Left lobe of liver (tissue), 2 donors: ENCODE measurements around the gene GRIP2. TPM values are rescaled to one million over a fixed set of nuclear protein-coding genes. Genes with fewer than 3 reads are reported as not detected.
A peak's percentile ranks its signal among the peaks of the same experiment; 100 is the strongest.
"Not testable (repeated sequence)": the region's sequence is repeated elsewhere in the genome, so short reads cannot be mapped to it uniquely, and the experiment has no call there.

Experiments used
- ATAC-seq: fragments of 200-7000 bp; cut with Tn5 transposase; one replicate; pipeline ENCODE4 v1.9.1; 2020; ENCODE audit warnings: mild to moderate bottlenecking, moderate library complexity
- DNase-seq: peaks from one replicate; pipeline ENCODE4 v3.0.0-alpha.2; 2020; ENCODE audit warnings: low spot score
- total RNA-seq: library from RNA; stranded (reverse); gene quantifications from one replicate; pipeline ENCODE4 v1.2.1, GENCODE V29; 2021
- donor health status: DM: no; HTN: no; CAD: no; lungs with moderate emphysema.
- donor health status: DM: no; HTN: yes; CAD: no.

Gene GRIP2
- total RNA-seq, 1 donor from 2014 or later, result 0.40 TPM

DNA sequence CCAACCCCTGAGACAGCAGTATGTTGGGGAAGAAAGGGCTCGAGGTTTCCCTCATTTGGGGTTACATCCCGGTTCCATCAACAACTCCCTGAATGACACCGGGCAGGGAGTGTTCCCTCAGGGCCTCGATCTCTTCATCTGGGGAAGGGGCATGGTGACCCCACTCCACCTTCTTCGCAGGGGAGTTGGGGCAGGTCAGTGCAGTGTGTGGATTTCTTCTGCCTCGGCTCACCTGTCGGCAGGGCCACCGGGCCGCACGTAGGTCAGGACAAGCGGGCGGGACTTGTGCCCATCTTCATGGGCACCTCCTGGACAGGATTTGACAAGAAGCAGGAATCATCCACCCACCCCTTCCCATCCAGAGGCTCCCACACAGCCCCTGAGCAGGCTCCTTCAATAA is 17.4 kb downstream of the GRIP2 start:
- ATAC-seq (no peak), DNase-seq (no peak)

DNA sequence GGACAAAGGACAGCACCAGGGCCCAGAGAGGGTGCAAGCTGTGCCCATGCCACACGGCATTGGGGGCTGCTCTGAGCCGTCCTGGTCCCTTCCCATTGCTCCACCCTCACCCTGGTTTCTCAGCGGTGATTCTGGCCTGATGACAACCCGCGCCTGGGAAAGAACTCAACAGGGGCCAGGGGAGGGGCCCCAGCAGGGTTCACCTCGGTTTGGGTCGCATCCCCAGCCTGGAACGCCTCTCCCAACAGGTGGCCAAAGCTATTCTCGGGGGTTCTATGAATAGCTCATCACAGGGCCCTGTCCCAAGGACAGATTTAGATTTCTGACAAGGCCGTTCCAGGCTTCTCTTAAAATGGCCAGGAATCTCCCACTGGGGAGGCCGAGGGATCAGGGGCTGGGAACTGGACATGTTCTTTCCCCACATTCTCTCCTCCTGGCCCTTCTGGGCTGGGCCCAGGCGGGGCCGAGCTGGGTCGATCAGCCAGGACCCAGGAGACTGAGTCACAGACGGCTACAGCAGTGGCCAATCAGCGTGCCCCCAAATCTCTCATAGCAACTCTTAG is 17.9 kb downstream of the GRIP2 start:
- ATAC-seq, result no peak

GRCh38 chr3:14521611-14522010 is 18.5 kb downstream of the GRIP2 start:
- DNase-seq (no peak), ATAC-seq (no peak)

More for the DNA sequence above, 17.9 kb downstream of the GRIP2 start:
- DNase-seq, result no peak

DNA sequence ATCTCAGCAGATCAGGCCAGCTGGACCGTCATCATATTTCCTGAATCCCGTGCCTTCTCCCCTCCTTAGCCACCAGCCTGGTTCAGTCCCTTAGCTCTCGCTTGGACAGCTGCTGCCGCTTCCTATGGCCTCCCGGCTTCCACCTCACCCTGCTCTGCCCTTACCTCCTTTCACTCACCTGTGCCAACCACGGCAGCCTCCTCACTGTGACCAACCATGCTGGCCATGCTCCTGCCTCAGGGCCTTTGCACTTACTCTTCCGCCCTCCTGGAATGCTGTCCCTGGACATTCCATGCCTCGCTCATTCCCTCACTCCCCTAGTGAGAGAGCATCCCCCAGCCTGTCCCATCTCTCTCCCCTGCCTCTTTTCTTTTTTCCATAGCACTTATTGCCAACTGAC is 19.2 kb downstream of the GRIP2 start:
- DNase-seq, result no peak
- ATAC-seq, result no peak

- DNase-seq, result no peak
Observed at GRCh38 chr3:14520149-14520548, 20.0 kb downstream of the GRIP2 start.

DNA sequence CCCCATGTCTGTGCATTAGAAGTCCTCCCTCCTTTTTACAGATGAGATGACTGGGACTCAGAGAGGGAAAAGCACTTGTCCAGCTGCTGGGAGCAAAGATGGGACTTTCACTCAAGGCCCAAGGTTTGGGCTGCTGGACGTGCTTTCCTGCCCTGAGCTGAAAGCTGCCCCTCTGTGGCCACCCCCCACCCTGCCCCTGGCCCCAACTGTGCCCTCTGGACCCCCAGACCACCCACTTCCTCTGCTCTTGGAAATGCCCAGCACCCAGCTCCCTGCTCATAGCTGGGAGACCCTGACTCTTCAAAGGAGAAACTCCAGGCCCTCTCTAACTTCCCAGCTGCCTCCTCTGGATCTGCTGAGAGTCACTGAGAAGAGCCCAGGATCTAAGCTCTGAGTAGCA is 20.7 kb downstream of the GRIP2 start:
- no peak for DNase-seq
- no peak for ATAC-seq

More at GRCh38 chr3:14520149-14520548, 20.0 kb downstream of the GRIP2 start:
- no peak for ATAC-seq

DNA sequence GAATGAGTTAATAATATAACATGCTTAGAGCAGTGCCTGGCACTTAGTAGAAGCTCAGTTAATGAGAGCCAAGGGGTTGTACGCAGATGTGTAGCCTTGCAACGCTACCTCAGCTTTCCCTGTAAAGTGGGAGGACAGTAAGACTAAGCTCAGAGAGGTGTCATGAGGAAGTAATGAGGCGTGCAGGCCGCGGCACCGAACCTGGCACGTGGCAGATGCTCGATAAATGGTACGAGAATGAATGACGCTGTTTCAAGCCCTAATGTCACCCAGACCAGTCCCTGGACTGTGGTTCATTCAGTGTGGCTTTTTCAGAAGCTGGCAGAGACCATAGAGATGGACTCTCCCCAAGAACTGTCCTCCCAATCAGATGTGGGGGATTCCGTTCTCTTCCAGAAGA is 21.2 kb downstream of the GRIP2 start:
- DNase-seq, result no peak
- no peak for ATAC-seq

DNA sequence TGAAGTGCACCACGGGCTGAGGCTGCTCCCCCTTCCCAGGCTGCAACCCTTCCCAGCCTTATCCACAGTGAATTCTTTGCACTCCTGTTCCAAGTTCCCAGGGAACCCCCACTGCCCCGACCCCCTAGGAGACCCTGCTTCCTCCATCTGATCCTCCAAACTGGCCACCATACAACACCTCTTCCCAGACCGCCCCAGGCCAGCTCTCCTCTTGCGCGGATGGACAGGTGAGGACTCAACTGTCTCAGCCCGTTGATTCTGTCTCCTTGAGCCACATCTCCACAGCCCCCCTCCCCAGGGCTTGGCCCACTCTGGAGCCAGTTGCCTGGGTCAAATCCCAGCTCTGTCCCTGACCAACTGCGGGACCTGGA is 21.7 kb downstream of the GRIP2 start:
- no peak for DNase-seq
- no peak for ATAC-seq

DNA sequence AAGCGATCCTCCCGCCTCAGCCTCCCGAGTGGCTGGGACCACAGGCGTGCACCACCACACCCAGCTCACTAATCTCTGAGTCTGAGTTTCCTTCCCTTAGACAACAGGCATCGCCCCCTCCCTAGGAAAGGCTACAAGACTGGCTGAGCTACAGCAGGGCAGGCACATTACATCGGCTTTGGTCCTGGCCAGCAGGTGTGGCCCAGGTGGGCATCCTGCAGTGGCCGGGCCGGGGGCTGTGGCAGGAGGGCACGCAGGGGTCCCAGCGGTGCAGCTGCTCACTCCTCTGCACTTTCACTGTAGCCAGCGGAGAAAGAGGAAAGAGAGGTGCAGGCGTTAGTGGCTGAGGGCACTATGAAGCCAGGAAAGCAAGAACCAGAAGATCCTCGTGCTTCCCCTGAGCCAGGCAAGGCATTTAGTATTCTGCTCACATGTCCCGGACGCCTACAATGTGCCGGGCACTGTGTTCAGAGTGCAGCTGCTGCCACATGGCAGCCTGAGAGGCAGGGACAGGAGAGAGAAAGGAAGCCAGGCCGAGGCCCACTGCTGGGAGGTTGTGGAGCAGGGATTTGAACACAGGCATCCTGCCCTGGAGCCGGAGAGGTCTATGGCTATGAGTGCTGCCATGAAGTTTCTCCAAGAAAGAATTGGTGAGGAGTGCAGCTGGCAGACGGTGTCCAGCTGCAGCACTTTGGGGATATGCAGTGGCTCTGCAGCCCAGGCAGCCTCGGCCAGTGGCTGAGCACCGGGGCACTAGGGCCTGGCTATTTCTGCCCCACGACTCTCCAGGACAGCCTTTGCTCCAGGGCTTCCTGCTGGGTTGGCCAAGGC is 22.3 kb downstream of the GRIP2 start:
- no peak for ATAC-seq
- DNase-seq, result no peak

- no peak for DNase-seq
- ATAC-seq, result no peak
Observed at GRCh38 chr3:14516738-14517345, 23.3 kb downstream of the GRIP2 start.

GRCh38 chr3:14515526-14515925 is 24.6 kb downstream of the GRIP2 start:
- not testable (repeated sequence) for DNase-seq, ATAC-seq

DNA sequence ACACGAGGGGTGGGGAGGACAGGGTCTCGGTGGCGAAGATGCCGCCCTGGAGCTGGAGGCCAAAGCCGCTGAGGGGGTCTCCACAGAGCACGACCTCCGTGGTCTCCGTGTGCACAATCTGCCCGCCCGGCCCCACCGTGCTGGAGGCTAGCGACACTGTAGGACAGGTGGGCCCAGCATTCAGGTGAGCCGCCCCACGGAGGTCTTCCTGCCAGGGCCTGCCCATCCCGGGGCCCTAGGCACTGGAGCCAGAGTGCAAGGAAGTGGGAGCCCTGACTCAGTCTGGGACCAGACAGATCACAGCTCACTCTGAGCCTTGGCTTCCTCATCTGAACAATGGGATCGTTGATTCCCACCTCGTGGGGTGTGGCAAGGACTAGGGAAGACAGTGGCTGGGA is 25.8 kb downstream of the GRIP2 start:
- DNase-seq, result no peak
- ATAC-seq, result no peak

- ATAC-seq (no peak), DNase-seq (no peak)
Observed at GRCh38 chr3:14513566-14514322, 26.4 kb downstream of the GRIP2 start.

GRCh38 chr3:14512942-14513327 is 27.2 kb downstream of the GRIP2 start:
- DNase-seq (no peak), ATAC-seq (no peak)

GRCh38 chr3:14512281-14512941 is 27.7 kb downstream of the GRIP2 start:
- no peak for ATAC-seq
- no peak for DNase-seq

GRCh38 chr3:14511623-14512280 is 28.4 kb downstream of the GRIP2 start:
- DNase-seq, result no peak
- ATAC-seq, result no peak

DNA sequence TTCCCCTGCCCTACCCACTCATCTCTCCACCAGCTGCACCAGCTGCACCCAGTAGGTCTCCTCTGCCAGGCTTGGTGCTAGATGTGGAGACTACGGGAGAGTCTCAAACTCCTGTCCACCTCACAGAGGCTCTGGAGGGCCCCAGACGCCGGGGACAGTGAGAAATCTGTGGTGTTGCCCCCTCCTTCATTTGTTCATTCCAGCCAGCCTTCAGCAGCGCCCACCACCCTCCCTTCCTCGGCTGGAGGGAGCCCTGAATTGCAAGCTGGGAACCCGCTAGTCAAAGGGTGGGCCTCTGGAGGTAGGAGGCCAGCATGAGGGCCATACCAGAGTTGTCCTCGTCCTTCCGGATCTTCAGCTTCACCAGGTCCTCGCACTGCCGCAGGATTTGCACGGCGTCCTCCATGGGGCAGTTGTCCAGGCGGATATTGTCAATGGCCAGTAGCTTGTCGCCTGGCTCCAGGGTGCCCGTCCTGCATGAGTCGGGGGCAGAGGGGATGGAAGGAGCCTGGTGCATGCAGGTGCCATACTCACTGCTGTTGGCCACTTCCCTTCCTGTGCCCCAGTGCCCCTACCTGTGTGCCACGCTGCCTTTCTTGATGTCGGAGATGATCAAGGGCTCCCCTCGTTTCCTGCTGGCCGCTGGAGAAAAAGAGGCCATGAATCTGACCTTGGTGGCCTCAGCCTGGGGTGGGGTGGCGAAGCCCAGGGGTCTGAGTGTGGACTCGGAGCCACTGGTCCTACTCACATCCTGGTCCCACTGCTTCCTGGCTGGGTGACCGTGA is 29.1 kb downstream of the GRIP2 start:
- no peak for DNase-seq
- no peak for ATAC-seq

GRCh38 chr3:14509796-14510100 is 30.4 kb downstream of the GRIP2 start:
- no peak for DNase-seq

DNA sequence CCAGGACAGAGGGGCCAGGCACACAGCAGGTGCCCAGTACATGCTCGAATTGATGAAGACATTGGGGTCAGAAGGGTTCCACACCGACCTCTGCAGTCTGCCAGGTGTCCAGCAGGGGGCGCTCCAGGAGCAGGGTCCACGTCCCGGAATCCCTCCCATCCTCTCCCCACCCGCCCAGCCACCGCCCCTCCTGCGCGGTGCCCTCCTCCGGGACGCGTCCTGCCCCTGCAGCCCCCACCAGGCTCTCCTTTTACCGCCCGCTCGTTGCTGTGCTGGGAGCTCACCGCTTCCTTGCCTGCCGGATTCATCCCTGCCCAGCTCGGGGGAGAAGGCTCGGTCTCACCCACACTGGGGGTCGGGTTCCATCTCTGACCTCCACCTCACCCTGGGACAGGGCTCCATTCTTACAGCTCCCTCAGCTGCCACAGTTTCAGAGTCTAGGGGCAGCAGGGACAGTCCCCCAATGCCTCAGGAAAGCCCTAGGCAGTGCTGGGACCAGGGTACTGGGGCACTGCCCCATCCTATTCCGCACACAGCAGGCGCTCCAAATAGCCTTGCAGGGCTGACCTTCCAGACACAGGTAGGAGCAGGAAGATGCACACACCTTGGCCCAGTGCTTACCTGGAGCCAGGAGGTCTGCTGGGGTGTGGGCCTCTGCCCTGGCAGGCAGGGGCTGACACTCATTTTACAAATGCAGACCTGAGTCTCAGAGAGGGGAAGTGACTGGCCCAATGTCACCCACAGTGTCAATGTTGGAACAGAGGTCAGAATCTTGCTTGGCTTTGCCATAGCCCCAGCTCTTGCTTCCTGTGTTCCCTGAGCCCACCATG is 31.0 kb downstream of the GRIP2 start:
- ATAC-seq, result peak; percentile 90
- peak; percentile 67 for DNase-seq

More at GRCh38 chr3:14509796-14510100, 30.4 kb downstream of the GRIP2 start:
- no peak for ATAC-seq
